ENCODE data around the gene HIVEP2.
"Not testable (repeated sequence)": the region's sequence is repeated elsewhere in the genome, so short reads cannot be mapped to it uniquely, and the experiment has no call there.

HIVEP2 gene

GRCh38 chr6:142945049-142945445 lies at the start of gene HIVEP2:
HIVEP2 (minus strand) TSS chr6:142945176; CDS start chr6:142774738, 170,438 bp downstream.
- DNase-seq: peak; percentile 89

- DNase-seq: no peak
These were observed 49.0 kb upstream of the HIVEP2 start for GRCh38 chr6:142993977-142994376.

- DNase-seq: no peak
These were observed 42.5 kb upstream of the HIVEP2 start for GRCh38 chr6:142987490-142987889.

GRCh38 chr6:142985281-142985680 lies 40.3 kb upstream of the HIVEP2 start:
- DNase-seq: no peak

- no peak for DNase-seq
These were observed 39.4 kb upstream of the HIVEP2 start for GRCh38 chr6:142984386-142984785.

- no peak for DNase-seq
These were observed 30.4 kb upstream of the HIVEP2 start for GRCh38 chr6:142975365-142975764.

- DNase-seq: not testable (repeated sequence)
These were observed 26.0 kb upstream of the HIVEP2 start for GRCh38 chr6:142970941-142971340.

GRCh38 chr6:142968601-142969000 lies 23.6 kb upstream of the HIVEP2 start:
- DNase-seq: no peak

- DNase-seq: no peak
These were observed 21.3 kb upstream of the HIVEP2 start for GRCh38 chr6:142966294-142966693.

- DNase-seq: no peak
These were observed 20.2 kb upstream of the HIVEP2 start for GRCh38 chr6:142965164-142965563.

GRCh38 chr6:142960098-142960497 lies 15.1 kb upstream of the HIVEP2 start:
- DNase-seq: no peak

- DNase-seq: no peak
These were observed 13.4 kb upstream of the HIVEP2 start for GRCh38 chr6:142958343-142958742.

- no peak for DNase-seq
These were observed 11.8 kb upstream of the HIVEP2 start for GRCh38 chr6:142956726-142957125.

- DNase-seq: no peak
These were observed 9.9 kb upstream of the HIVEP2 start for GRCh38 chr6:142954844-142955243.

- no peak for DNase-seq
These were observed 8.6 kb upstream of the HIVEP2 start for GRCh38 chr6:142953373-142954273.

- DNase-seq: no peak
These were observed 7.6 kb upstream of the HIVEP2 start for GRCh38 chr6:142952614-142953013.

GRCh38 chr6:142950291-142950690 lies 5.3 kb upstream of the HIVEP2 start:
- DNase-seq: no peak

GRCh38 chr6:142947714-142948480 lies 2.9 kb upstream of the HIVEP2 start:
- DNase-seq: no peak

GRCh38 chr6:142946924-142947713 lies 2.1 kb upstream of the HIVEP2 start:
- peak; percentile 87 for DNase-seq

- peak; percentile 90 for DNase-seq
These were observed 1.4 kb upstream of the HIVEP2 start for GRCh38 chr6:142946181-142946923.

GRCh38 chr6:142945446-142946180 lies 637 bp upstream of the HIVEP2 start:
- DNase-seq: peak; percentile 84
